Esophagus muscularis mucosa (tissue), 4 donors: Measurements from ENCODE around the gene FGF12. TPM values are rescaled to one million over a fixed set of nuclear protein-coding genes. Genes with fewer than 3 reads are reported as not detected.

Experiments used
- DNase-seq: peaks from one replicate; pipeline ENCODE4 v3.0.0-alpha.2; 2017; ENCODE audit errors: extremely low spot score
- H3K27ac ChIP-seq, 4 donors: fragments of 200-600 bp; sonication (generic); replicated peaks in 1 of 4; 1 replicate in 3 of 4; 2 replicates in 1 of 4; pipeline ENCODE4 v1.5.1; 2016 to 2019; ENCODE audit warnings: mild to moderate bottlenecking in 1 of 4
- H3K27me3 ChIP-seq, 4 donors: fragments of 200-600 bp; sonication (generic); one replicate each; pipeline versions ENCODE4 v1.5.1 to v1.6.0; 2016 to 2019
- H3K36me3 ChIP-seq, 4 donors: fragments of 200-600 bp; sonication (generic); one replicate each; pipeline ENCODE4 v1.5.1; 2016 to 2019
- H3K4me1 ChIP-seq, 4 donors: fragments of 200-600 bp; sonication (generic); one replicate each; pipeline ENCODE4 v1.5.1; 2016 to 2019
- H3K4me3 ChIP-seq, 4 donors: fragments of 200-600 bp; sonication (generic); 1 replicate in 2 of 4; 2 replicates in 2 of 4; pipeline ENCODE4 v1.5.1; 2016 to 2019; ENCODE audit warnings: mild to moderate bottlenecking in 4 of 4, moderate library complexity in 1 of 4
- H3K9me3 ChIP-seq, 4 donors: fragments of 200-600 bp; sonication (generic); 1 replicate in 3 of 4; 2 replicates in 1 of 4; pipeline ENCODE4 v1.5.1; 2016 to 2019
- EP300 ChIP-seq: sonication (generic); formaldehyde crosslinking; IDR thresholded peaks from one replicate; pipeline ENCODE4 v1.6.1; 2017; ENCODE audit warnings: antibody characterized with exemption
- POLR2A ChIP-seq: fragments of 450-650 bp; IDR thresholded peaks from one replicate; pipeline ENCODE4 v1.6.1; 2017; ENCODE audit warnings: antibody characterized with exemption, moderate library complexity, mild to moderate bottlenecking, low read depth
- POLR2AphosphoS5 ChIP-seq, 2 donors: sonication (generic); formaldehyde crosslinking; IDR thresholded peaks; one replicate each; pipeline ENCODE4 v1.6.1; 2017; ENCODE audit warnings: antibody characterized with exemption in 2 of 2
- WGBS: methylation state at CpG from one replicate; pipeline ENCODE4 v1.1.5; 2018; 5-methylcytosine and 5-hydroxymethylcytosine counted together
- intact Hi-C: fragments of 100-400 bp; cut with DNase I; formaldehyde crosslinking; loops from one replicate; pipeline ENCODE4 v1.15.1; 2023
- total RNA-seq, 4 donors: library from RNA; depleted of rRNA; stranded (reverse); fragments of >200 nt; gene quantifications; one replicate each; pipeline versions ENCODE4 v1.1.0 to v1.2.1, GENCODE V29; 2016
- TF ChIP-seq, protein P1 (sequence below), 3 experiments: fragments of 200-600 bp in 2 of 3; fragments of 450-650 bp in 1 of 3; sonication (generic) in 2 of 3; IDR thresholded peaks; one replicate each; pipeline ENCODE4 v1.5.1; 2017 to 2019; ENCODE audit warnings: antibody characterized with exemption in 3 of 3, mild to moderate bottlenecking in 2 of 3, moderate library complexity in 1 of 3

The FGF12 gene
- total RNA-seq, 4 donors from 2014 or later: 4.6 to 19.5 (median 10.2) TPM

GRCh38 chr3:192273001-192273696, 454.2 kb downstream of the FGF12 start:
- 89% methylated on average over 3 of the region's 3 CpGs for WGBS
- no peaks in the 10 kb centered on the region for H3K9me3 ChIP-seq
- DNase-seq: no peak
- H3K27ac ChIP-seq: no peak overlapping the region
- no peaks in the 10 kb centered on the region for H3K27me3 ChIP-seq
- peaks cover 0 to 34% (median 23%) of the 10 kb centered on the region in 4 donors for H3K4me1 ChIP-seq
- TF ChIP-seq POLR2AphosphoS5 (IDR thresholded peaks at IDR 0.05): no peak
- TF ChIP-seq EP300: no peak
- TF ChIP-seq, protein P1, sequence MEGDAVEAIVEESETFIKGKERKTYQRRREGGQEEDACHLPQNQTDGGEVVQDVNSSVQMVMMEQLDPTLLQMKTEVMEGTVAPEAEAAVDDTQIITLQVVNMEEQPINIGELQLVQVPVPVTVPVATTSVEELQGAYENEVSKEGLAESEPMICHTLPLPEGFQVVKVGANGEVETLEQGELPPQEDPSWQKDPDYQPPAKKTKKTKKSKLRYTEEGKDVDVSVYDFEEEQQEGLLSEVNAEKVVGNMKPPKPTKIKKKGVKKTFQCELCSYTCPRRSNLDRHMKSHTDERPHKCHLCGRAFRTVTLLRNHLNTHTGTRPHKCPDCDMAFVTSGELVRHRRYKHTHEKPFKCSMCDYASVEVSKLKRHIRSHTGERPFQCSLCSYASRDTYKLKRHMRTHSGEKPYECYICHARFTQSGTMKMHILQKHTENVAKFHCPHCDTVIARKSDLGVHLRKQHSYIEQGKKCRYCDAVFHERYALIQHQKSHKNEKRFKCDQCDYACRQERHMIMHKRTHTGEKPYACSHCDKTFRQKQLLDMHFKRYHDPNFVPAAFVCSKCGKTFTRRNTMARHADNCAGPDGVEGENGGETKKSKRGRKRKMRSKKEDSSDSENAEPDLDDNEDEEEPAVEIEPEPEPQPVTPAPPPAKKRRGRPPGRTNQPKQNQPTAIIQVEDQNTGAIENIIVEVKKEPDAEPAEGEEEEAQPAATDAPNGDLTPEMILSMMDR (IDR thresholded peaks at IDR 0.05): no peak
- TF ChIP-seq POLR2A: no peak
- intact Hi-C loops: no loop called here
- H3K36me3 ChIP-seq: no peaks in the 10 kb centered on the region
- H3K4me3 ChIP-seq: no peak overlapping the region

DNA sequence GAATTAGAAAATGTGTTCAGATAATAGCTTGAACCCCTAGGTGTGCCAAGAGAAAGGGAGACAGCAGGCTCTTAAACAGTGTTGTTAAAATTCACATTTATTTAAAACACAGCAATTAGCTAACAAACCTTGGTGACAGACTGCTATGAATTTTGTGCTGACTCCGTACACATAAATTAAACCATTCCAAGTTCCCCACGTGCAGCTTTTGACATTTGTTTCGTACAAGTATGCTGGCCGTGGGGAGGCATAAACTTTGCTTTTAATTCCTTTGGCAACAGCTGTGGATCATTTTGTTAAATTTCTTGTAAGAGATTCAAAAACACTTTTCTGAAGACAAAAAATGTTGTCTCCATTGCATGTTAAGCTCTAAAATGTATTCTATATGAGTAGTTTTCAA, 465.3 kb downstream of the FGF12 start:
- H3K36me3 ChIP-seq: no peaks in the 10 kb centered on the region
- intact Hi-C loops: no loop called here
- WGBS: 63% methylated on average over 4 of the region's 4 CpGs

GRCh38 chr3:192261135-192261534, 466.2 kb downstream of the FGF12 start:
- Histone ChIP-seq H3K36me3 (no peaks in the 10 kb centered on the region), H3K9me3 (no peaks in the 10 kb centered on the region), H3K4me1 (peaks cover 0 to 37% (median 0%) of the 10 kb centered on the region in 4 donors), H3K4me3 (no peak overlapping the region), H3K27ac (no peak overlapping the region), H3K27me3 (no peaks in the 10 kb centered on the region)
- TF ChIP-seq, protein P1 (IDR thresholded peaks at IDR 0.05): no peak
- TF ChIP-seq EP300 (no peak), POLR2AphosphoS5 (IDR thresholded peaks at IDR 0.05) (no peak), POLR2A (no peak)
- WGBS: 71% methylated on average over 3 of the region's 3 CpGs
- no peak for DNase-seq
- intact Hi-C loops: no loop called here

More for the DNA sequence above, 465.3 kb downstream of the FGF12 start:
- no peak for TF ChIP-seq EP300
- TF ChIP-seq, protein P1 (IDR thresholded peaks at IDR 0.05): no peak
- no peak for TF ChIP-seq POLR2AphosphoS5 (IDR thresholded peaks at IDR 0.05)
- TF ChIP-seq POLR2A: no peak
- H3K27me3 ChIP-seq: no peaks in the 10 kb centered on the region
- peaks cover 0 to 39% (median 0%) of the 10 kb centered on the region in 4 donors for H3K4me1 ChIP-seq
- no peaks in the 10 kb centered on the region for H3K9me3 ChIP-seq
- H3K27ac ChIP-seq: no peak overlapping the region
- no peak overlapping the region for H3K4me3 ChIP-seq
- no peak for DNase-seq

DNA sequence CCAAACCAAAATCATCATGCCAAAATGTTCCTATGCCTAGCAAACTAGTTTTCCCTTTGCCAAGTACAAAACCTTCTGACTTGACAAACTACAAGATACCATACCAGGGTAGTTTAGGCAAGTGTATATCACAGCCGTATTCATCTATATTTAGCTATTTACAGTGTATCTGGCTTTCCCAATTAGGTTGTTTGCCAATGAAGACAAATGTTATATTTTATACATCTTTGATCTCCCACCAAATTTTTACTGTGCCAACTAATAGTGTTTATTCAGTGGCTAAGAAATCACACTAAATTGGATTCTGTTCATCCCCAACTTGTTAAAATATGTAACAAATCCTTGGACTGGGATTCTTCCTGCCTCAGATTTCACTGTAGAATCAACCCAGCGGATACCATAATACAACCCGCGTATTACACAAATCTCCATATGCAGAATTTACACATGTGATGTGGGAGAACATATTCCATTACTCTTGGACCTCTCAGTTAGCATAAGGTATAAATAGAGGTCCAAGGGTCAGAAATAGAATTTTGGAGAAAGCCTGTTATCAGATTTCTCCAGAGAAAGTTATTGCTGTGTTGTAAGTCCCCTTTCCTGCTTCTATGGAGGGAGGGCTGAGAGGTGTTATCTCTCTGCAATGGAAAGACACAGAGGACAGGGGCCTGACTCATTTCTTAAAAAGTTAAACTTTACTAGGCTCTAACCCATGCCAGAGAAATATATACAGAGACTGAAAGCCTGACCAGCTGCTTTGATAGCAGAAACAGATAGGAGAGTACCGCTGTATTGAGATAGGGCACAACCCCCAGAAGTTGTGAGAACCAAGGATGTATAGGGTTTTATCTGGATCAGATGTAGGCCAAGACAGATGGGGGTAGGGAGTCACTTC, 467.0 kb downstream of the FGF12 start:
- H3K36me3 ChIP-seq: no peaks in the 10 kb centered on the region
- H3K27me3 ChIP-seq: no peaks in the 10 kb centered on the region
- H3K9me3 ChIP-seq: no peaks in the 10 kb centered on the region
- WGBS: 87% methylated on average over 5 of the region's 5 CpGs
- no peak overlapping the region for H3K4me3 ChIP-seq
- H3K27ac ChIP-seq: no peak overlapping the region
- no peak for DNase-seq
- peaks cover 0 to 36% (median 0%) of the 10 kb centered on the region in 4 donors for H3K4me1 ChIP-seq
- no peak for TF ChIP-seq POLR2A
- TF ChIP-seq EP300: no peak
- TF ChIP-seq, protein P1 (IDR thresholded peaks at IDR 0.05): no peak
- TF ChIP-seq POLR2AphosphoS5 (IDR thresholded peaks at IDR 0.05): no peak
- intact Hi-C loops: no loop called here
